H1 (cell line): Measurements from ENCODE around the gene NETO1. TPM values are rescaled to one million over a fixed set of nuclear protein-coding genes. Genes with fewer than 3 reads are reported as not detected.

Experiments used
- EGR1 ChIP-seq: IDR thresholded peaks from 2 replicates; pipeline ENCODE4 v1.6.1; 2011; ENCODE audit warnings: low read depth, low read length, borderline replicate concordance
- NRF1 ChIP-seq: IDR thresholded peaks from 2 replicates; pipeline ENCODE4 v1.6.1; 2011; ENCODE audit warnings: mild to moderate bottlenecking, low read depth, low read length, improper control_type of control experiment
- POLR2AphosphoS5 ChIP-seq: IDR thresholded peaks from 2 replicates; pipeline ENCODE4 v1.6.1; 2011; ENCODE audit warnings: low read depth, low read length
- polyA plus RNA-seq, 7 experiments: library from polyadenylated mRNA; depleted of rRNA in 3 of 7; stranded (reverse) in 5 of 7; unstranded in 2 of 7; fragments of >200 nt in 5 of 7; fragments of 200-250 nt in 2 of 7; gene quantifications; 1 replicate in 5 of 7; 2 replicates in 1 of 7; 4 replicates in 1 of 7; pipeline versions ENCODE4 v1.2.1 to v1.2.3, GENCODE V29; 2011 to 2013; ENCODE audit warnings: missing spikeins in 2 of 7, mixed read lengths in 2 of 7
- total RNA-seq: library from RNA; stranded (reverse); fragmentation: NEBNext Ultra II Directional; extraction: Animal tissue kit (Norgen Biotek cat#: 25700); gene quantifications from 2 replicates; pipeline ENCODE4 v1.2.1, GENCODE V29; 2021

The NETO1 gene
- total and polyA plus RNA-seq, 2 of the 8 experiments (the other 6 are each of a cell fraction or from before 2014, with no cell fraction given) = 3.0 to 19.3 TPM

DNA sequence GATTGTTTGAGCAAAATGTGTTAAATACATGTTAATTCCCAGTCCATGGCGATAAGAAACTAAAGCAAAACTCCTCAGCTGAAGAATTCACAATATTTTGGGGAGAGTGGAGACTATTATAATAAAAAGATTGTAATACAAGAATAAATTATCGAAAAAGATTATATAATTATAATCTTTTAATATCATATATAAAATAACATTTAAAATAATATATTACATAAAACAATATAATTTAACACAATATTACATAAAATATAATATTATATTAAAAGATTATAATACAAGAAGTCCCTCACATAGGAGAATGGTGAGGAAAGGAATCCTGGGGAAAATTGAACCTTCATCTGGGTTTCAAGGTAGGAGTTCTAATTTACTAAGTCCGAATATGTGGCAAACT, 33.1 kb downstream of the NETO1 start (continued):
- no peak for TF ChIP-seq POLR2AphosphoS5
- TF ChIP-seq EGR1 = no peak
- no peak for TF ChIP-seq NRF1
